ENCODE measurements around the gene TRIM8.
"Not testable (repeated sequence)": the region's sequence is repeated elsewhere in the genome, so short reads cannot be mapped to it uniquely, and the experiment has no call there.

TRIM8 gene

GRCh38 chr10:102691285-102692066, 47.2 kb downstream of the TRIM8 start:
- Histone ChIP-seq H3K4me3 (ENCODE audit: insufficient read depth, low read depth, low read length, poor library complexity, severe bottlenecking) (no peak overlapping the region), H3K4me1 (ENCODE audit: control insufficient read depth, insufficient read depth, low read length, poor library complexity, severe bottlenecking) (no peaks in the 10 kb centered on the region), H3K9me3 (ENCODE audit: control insufficient read depth, low read length) (no peaks in the 10 kb centered on the region), H3K36me3 (ENCODE audit: control insufficient read depth, insufficient read depth, low read length) (peaks cover 2% of the 10 kb centered on the region), H3K27ac (ENCODE audit: insufficient read depth, low read length, poor library complexity, severe bottlenecking) (no peak overlapping the region), H3K27me3 (replicated peaks; ENCODE audit: control insufficient read depth, insufficient read depth, low read length, poor library complexity, severe bottlenecking) (no peaks in the 10 kb centered on the region)
- no peak for DNase-seq

GRCh38 chr10:102695401-102695800, 51.1 kb downstream of the TRIM8 start:
- H3K4me1 ChIP-seq (ENCODE audit: control insufficient read depth, insufficient read depth, low read length, poor library complexity, severe bottlenecking); H3K9me3 ChIP-seq (ENCODE audit: control insufficient read depth, low read length); H3K27ac ChIP-seq (ENCODE audit: insufficient read depth, low read length, poor library complexity, severe bottlenecking); DNase-seq; H3K27me3 ChIP-seq (replicated peaks; ENCODE audit: control insufficient read depth, insufficient read depth, low read length, poor library complexity, severe bottlenecking); H3K4me3 ChIP-seq (ENCODE audit: insufficient read depth, low read depth, low read length, poor library complexity, severe bottlenecking): not testable (repeated sequence)
- H3K36me3 ChIP-seq (ENCODE audit: control insufficient read depth, insufficient read depth, low read length) = peaks cover 18% of the 10 kb centered on the region

DNA sequence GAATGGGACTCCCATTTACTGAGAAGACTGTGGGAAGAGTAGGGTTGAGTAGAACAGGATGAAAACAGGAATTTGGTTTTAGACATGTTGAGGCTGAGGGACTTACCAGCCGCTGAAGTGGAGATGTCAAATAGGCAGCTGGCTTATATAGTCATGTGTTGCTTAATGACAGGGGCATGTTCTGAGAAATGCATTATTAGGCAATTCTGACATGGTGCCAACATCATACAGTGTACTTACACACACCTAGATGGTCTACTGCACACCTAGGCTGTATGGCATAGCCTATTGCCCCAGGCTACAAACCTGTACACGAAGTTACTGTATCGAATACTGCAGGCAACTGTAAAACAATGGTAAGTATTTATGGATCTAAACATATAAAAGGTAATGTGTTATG, 52.5 kb downstream of the TRIM8 start:
- Histone ChIP-seq H3K36me3 (ENCODE audit: control insufficient read depth, insufficient read depth, low read length) (peaks cover 18% of the 10 kb centered on the region), H3K9me3 (ENCODE audit: control insufficient read depth, low read length) (no peaks in the 10 kb centered on the region), H3K27me3 (replicated peaks; ENCODE audit: control insufficient read depth, insufficient read depth, low read length, poor library complexity, severe bottlenecking) (no peaks in the 10 kb centered on the region), H3K4me1 (ENCODE audit: control insufficient read depth, insufficient read depth, low read length, poor library complexity, severe bottlenecking) (no peaks in the 10 kb centered on the region), H3K4me3 (ENCODE audit: insufficient read depth, low read depth, low read length, poor library complexity, severe bottlenecking) (no peak overlapping the region), H3K27ac (ENCODE audit: insufficient read depth, low read length, poor library complexity, severe bottlenecking) (no peak overlapping the region)
- no peak for DNase-seq

DNA sequence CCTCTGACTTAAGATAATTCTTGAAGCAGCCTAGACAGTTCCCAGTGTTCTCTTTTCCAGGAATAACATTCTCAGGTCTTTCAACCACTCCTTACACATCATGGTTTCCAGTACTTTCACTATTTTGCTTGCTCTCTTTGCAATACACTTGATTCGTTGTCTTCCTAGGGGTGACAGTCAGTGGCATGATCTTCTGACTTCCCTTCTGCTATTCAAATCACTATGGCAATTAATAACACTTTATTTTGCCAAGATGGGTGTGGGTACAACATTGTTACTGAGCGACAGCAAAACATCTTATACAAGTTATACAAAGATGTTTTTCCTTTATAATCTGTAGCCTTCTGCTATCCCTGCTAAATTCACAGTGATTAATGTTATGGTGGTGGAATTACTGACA, 54.6 kb downstream of the TRIM8 start:
- Histone ChIP-seq H3K36me3 (ENCODE audit: control insufficient read depth, insufficient read depth, low read length) (peaks cover 21% of the 10 kb centered on the region), H3K9me3 (ENCODE audit: control insufficient read depth, low read length) (no peaks in the 10 kb centered on the region), H3K27ac (ENCODE audit: insufficient read depth, low read length, poor library complexity, severe bottlenecking) (no peak overlapping the region), H3K27me3 (replicated peaks; ENCODE audit: control insufficient read depth, insufficient read depth, low read length, poor library complexity, severe bottlenecking) (no peaks in the 10 kb centered on the region), H3K4me3 (ENCODE audit: insufficient read depth, low read depth, low read length, poor library complexity, severe bottlenecking) (no peak overlapping the region), H3K4me1 (ENCODE audit: control insufficient read depth, insufficient read depth, low read length, poor library complexity, severe bottlenecking) (no peaks in the 10 kb centered on the region)
- DNase-seq = no peak

DNA sequence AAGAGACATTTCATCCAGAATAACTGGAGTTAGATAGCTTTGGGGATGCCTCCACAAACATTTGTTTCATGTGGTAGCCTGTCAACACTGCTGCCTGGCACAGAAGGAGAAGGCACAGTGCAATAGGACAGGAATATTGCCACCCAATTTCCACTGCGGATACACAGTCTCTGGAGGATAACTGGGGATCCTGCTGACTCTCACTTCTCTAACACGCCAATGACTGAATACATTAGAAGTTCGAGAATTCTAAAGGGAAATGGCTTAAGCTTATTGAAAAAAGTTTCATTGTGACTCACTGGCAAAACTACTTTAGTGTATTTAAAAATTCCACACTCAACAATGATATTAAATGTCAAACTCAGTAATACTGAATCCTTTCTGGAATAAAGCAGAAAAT, 57.0 kb downstream of the TRIM8 start:
- Histone ChIP-seq H3K27me3 (replicated peaks; ENCODE audit: control insufficient read depth, insufficient read depth, low read length, poor library complexity, severe bottlenecking) (no peaks in the 10 kb centered on the region), H3K4me3 (ENCODE audit: insufficient read depth, low read depth, low read length, poor library complexity, severe bottlenecking) (no peak overlapping the region), H3K27ac (ENCODE audit: insufficient read depth, low read length, poor library complexity, severe bottlenecking) (no peak overlapping the region), H3K36me3 (ENCODE audit: control insufficient read depth, insufficient read depth, low read length) (peaks cover 21% of the 10 kb centered on the region), H3K4me1 (ENCODE audit: control insufficient read depth, insufficient read depth, low read length, poor library complexity, severe bottlenecking) (no peaks in the 10 kb centered on the region), H3K9me3 (ENCODE audit: control insufficient read depth, low read length) (no peaks in the 10 kb centered on the region)
- DNase-seq = no peak

DNA sequence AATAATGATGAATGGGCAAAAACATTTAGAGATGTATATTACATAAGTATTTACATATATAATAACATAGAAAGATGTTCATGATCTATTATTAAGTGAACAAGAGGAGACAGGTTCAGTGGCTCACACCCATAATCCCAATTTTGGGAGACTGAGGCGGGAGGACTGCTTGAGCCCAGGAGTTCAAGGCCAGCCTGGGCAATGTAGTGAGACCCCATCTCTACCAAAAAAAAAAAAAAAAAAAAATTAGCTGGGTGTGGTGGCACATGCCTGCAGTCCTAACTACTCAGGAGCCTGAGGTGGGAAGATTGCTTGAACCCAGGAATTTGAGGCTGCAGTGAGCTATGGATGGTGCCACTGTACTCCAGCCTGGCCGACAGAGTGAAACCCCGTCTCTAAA, 57.5 kb downstream of the TRIM8 start:
- Histone ChIP-seq H3K9me3 (ENCODE audit: control insufficient read depth, low read length) (no peaks in the 10 kb centered on the region), H3K4me3 (ENCODE audit: insufficient read depth, low read depth, low read length, poor library complexity, severe bottlenecking) (no peak overlapping the region), H3K27me3 (replicated peaks; ENCODE audit: control insufficient read depth, insufficient read depth, low read length, poor library complexity, severe bottlenecking) (no peaks in the 10 kb centered on the region), H3K27ac (ENCODE audit: insufficient read depth, low read length, poor library complexity, severe bottlenecking) (no peak overlapping the region), H3K36me3 (ENCODE audit: control insufficient read depth, insufficient read depth, low read length) (peaks cover 16% of the 10 kb centered on the region), H3K4me1 (ENCODE audit: control insufficient read depth, insufficient read depth, low read length, poor library complexity, severe bottlenecking) (no peaks in the 10 kb centered on the region)
- DNase-seq = no peak

- DNase-seq = no peak
- H3K27ac ChIP-seq (ENCODE audit: insufficient read depth, low read length, poor library complexity, severe bottlenecking) = no peak overlapping the region
- no peaks in the 10 kb centered on the region for H3K27me3 ChIP-seq (replicated peaks; ENCODE audit: control insufficient read depth, insufficient read depth, low read length, poor library complexity, severe bottlenecking)
- peaks cover 15% of the 10 kb centered on the region for H3K36me3 ChIP-seq (ENCODE audit: control insufficient read depth, insufficient read depth, low read length)
- H3K4me1 ChIP-seq (ENCODE audit: control insufficient read depth, insufficient read depth, low read length, poor library complexity, severe bottlenecking) = no peaks in the 10 kb centered on the region
- no peak overlapping the region for H3K4me3 ChIP-seq (ENCODE audit: insufficient read depth, low read depth, low read length, poor library complexity, severe bottlenecking)
- no peaks in the 10 kb centered on the region for H3K9me3 ChIP-seq (ENCODE audit: control insufficient read depth, low read length)
Measured at GRCh38 chr10:102702742-102703141, 58.5 kb downstream of the TRIM8 start.

DNA sequence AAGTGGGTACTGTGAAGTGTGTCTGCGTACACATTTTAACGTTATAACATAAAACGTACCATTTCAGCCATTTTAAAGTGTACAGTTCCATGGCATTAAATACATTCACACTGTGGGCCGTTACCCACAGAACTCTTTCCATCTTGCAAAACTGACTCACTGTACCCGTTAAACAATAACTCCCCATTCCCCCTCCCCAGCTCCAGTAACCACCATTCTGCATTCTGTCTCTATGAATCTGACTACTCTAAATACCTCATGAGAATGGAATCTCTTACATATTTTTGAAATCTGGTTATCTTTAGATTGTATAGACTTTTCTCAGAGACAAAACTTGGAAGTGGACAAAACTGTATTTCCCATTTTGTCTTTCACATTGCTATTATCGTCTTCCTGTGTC, 60.6 kb downstream of the TRIM8 start:
- peaks cover 3% of the 10 kb centered on the region for H3K36me3 ChIP-seq (ENCODE audit: control insufficient read depth, insufficient read depth, low read length)
- H3K27me3 ChIP-seq (replicated peaks; ENCODE audit: control insufficient read depth, insufficient read depth, low read length, poor library complexity, severe bottlenecking) = no peaks in the 10 kb centered on the region
- H3K4me1 ChIP-seq (ENCODE audit: control insufficient read depth, insufficient read depth, low read length, poor library complexity, severe bottlenecking) = no peaks in the 10 kb centered on the region
- no peak for DNase-seq
- no peaks in the 10 kb centered on the region for H3K9me3 ChIP-seq (ENCODE audit: control insufficient read depth, low read length)
- no peak overlapping the region for H3K27ac ChIP-seq (ENCODE audit: insufficient read depth, low read length, poor library complexity, severe bottlenecking)
- no peak overlapping the region for H3K4me3 ChIP-seq (ENCODE audit: insufficient read depth, low read depth, low read length, poor library complexity, severe bottlenecking)

DNA sequence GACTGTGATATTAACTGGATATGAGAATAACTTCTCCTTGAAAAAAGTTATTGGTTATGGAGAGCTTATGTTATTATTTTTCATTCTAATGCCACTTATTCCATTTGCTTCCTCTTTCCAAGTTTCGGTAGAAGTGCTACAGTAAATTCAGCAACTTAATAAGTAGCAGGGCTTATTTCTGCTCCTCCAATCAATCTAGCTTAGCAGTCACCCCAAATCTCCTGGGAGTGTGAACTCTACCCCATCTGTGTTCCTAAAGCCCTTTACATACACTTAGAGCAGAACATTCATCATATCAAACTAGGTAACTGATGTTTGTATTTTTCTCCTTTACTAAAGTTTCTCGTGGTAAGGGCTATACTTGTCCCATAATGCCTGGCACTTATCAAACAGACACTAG, 61.3 kb downstream of the TRIM8 start:
- Histone ChIP-seq H3K27me3 (replicated peaks; ENCODE audit: control insufficient read depth, insufficient read depth, low read length, poor library complexity, severe bottlenecking) (no peaks in the 10 kb centered on the region), H3K4me1 (ENCODE audit: control insufficient read depth, insufficient read depth, low read length, poor library complexity, severe bottlenecking) (no peaks in the 10 kb centered on the region), H3K9me3 (ENCODE audit: control insufficient read depth, low read length) (no peaks in the 10 kb centered on the region), H3K36me3 (ENCODE audit: control insufficient read depth, insufficient read depth, low read length) (peaks cover 3% of the 10 kb centered on the region), H3K4me3 (ENCODE audit: insufficient read depth, low read depth, low read length, poor library complexity, severe bottlenecking) (no peak overlapping the region), H3K27ac (ENCODE audit: insufficient read depth, low read length, poor library complexity, severe bottlenecking) (no peak overlapping the region)
- DNase-seq = no peak
